Sigmoid colon (tissue), 3 donors: ENCODE measurements around the gene FMOD.

Source experiments
- POLR2A ChIP-seq, 2 donors: fragments of 450-650 bp; IDR thresholded peaks; one replicate each; pipeline ENCODE4 v1.6.1; 2016; ENCODE audit warnings: antibody characterized with exemption in 2 of 2, mild to moderate bottlenecking in 2 of 2, moderate library complexity in 2 of 2
- TF ChIP-seq, protein P1 (sequence below), 4 experiments: fragments of 450-650 bp in 3 of 4; fragments of 200-600 bp in 1 of 4; IDR thresholded peaks; one replicate each; pipeline ENCODE4 v1.5.1; 2016 to 2019; ENCODE audit warnings: antibody characterized with exemption in 4 of 4, mild to moderate bottlenecking in 3 of 4, moderate library complexity in 2 of 4

DNA sequence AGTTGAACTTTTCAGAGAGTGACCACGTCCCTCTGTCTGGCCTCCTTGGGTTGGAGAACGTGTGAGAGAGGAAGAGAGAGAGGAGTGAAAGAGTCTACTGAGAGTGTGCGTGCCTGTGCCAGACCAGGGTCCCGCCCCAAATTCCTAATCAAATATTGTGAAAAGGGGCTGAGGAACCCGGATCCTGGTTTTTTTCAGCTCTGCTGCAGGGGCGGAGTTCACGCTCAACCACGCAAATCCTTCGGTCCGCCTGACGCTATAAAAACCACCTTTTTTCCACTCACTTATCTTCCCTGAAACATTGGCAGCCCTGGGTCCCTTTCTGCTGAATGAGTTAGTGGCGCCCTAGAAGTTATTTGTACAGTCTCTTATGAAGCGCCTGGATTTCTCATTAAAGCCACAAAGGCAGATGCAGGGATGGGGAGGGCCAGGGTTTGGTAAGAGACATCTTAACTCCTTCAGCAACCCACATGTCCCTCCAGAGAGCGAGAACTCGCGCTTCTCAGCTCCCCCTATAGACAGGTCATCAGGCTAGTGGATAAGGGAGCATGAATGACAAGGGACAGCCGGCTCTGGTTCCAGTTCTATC is at the start of gene FMOD:
- no peak for TF ChIP-seq POLR2A (IDR thresholded peaks at IDR 0.05)
- TF ChIP-seq, protein P1, sequence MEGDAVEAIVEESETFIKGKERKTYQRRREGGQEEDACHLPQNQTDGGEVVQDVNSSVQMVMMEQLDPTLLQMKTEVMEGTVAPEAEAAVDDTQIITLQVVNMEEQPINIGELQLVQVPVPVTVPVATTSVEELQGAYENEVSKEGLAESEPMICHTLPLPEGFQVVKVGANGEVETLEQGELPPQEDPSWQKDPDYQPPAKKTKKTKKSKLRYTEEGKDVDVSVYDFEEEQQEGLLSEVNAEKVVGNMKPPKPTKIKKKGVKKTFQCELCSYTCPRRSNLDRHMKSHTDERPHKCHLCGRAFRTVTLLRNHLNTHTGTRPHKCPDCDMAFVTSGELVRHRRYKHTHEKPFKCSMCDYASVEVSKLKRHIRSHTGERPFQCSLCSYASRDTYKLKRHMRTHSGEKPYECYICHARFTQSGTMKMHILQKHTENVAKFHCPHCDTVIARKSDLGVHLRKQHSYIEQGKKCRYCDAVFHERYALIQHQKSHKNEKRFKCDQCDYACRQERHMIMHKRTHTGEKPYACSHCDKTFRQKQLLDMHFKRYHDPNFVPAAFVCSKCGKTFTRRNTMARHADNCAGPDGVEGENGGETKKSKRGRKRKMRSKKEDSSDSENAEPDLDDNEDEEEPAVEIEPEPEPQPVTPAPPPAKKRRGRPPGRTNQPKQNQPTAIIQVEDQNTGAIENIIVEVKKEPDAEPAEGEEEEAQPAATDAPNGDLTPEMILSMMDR (IDR thresholded peaks at IDR 0.05) = no peak
